GM19239 (cell line): ENCODE results near the gene NDUFA5.
A peak's percentile ranks its signal among the peaks of the same experiment; 100 is the strongest.
"Not testable (repeated sequence)": the region's sequence is repeated elsewhere in the genome, so short reads cannot be mapped to it uniquely, and the experiment has no call there.

ENCODE experiments used
- DNase-seq: peaks from one replicate; pipeline ENCODE4 v3.0.0; 2011; ENCODE audit warnings: low spot score; ENCODE audit not compliant: insufficient read length
- FAIRE-seq: peaks from 2 replicates; lab custom pipeline; 2011; peaks lifted over from hg19 to GRCh38; lab: Jason Lieb, UNC

NDUFA5 gene

GRCh38 chr7:123558289-123558874 is 764 bp upstream of the NDUFA5 start:
- no peak for FAIRE-seq
- DNase-seq = no peak

GRCh38 chr7:123557016-123557397 is 611 bp downstream of the NDUFA5 start:
- no peak for DNase-seq
- no peak for FAIRE-seq

- FAIRE-seq = no peak
- DNase-seq = no peak
Observed at GRCh38 chr7:123555484-123555883, 2.1 kb downstream of the NDUFA5 start.

- FAIRE-seq = no peak
- no peak for DNase-seq
Observed at GRCh38 chr7:123553159-123553558, 4.5 kb downstream of the NDUFA5 start.

- DNase-seq (no peak), FAIRE-seq (no peak)
Observed at GRCh38 chr7:123552641-123553040, 5.0 kb downstream of the NDUFA5 start.

GRCh38 chr7:123552134-123552533 is 5.5 kb downstream of the NDUFA5 start:
- not testable (repeated sequence) for DNase-seq, FAIRE-seq

GRCh38 chr7:123548406-123548805 is 9.2 kb downstream of the NDUFA5 start:
- no peak for DNase-seq
- no peak for FAIRE-seq

- DNase-seq = no peak
- no peak for FAIRE-seq
Observed at GRCh38 chr7:123539871-123540270, 17.7 kb downstream of the NDUFA5 start.

- FAIRE-seq (no peak), DNase-seq (no peak)
Observed at GRCh38 chr7:123538897-123539296, 18.7 kb downstream of the NDUFA5 start.

- no peak for FAIRE-seq
- no peak for DNase-seq
Observed at GRCh38 chr7:123538189-123538714, 19.4 kb downstream of the NDUFA5 start.

GRCh38 chr7:123537026-123537642 is 20.5 kb downstream of the NDUFA5 start:
- FAIRE-seq (no peak), DNase-seq (no peak)

- no peak for DNase-seq
- no peak for FAIRE-seq
Observed at GRCh38 chr7:123535517-123535916, 22.1 kb downstream of the NDUFA5 start.

GRCh38 chr7:123534383-123535260 is 23.0 kb downstream of the NDUFA5 start, which contains the start of gene IQUB:
Gene IQUB (minus strand): TSS chr7:123534595. CDS start chr7:123512340, 22,255 bp downstream.
- peak; percentile 98 for FAIRE-seq
- DNase-seq = peak; percentile 56

- peak; percentile 6 for DNase-seq
- FAIRE-seq = no peak
Observed at GRCh38 chr7:123533929-123534382, 23.7 kb downstream of the NDUFA5 start.

- no peak for FAIRE-seq
- DNase-seq = no peak
Observed at GRCh38 chr7:123533553-123533917, 24.1 kb downstream of the NDUFA5 start.

- DNase-seq = not testable (repeated sequence)
- peak; percentile 96 for FAIRE-seq
Observed at GRCh38 chr7:123532788-123533552, 24.6 kb downstream of the NDUFA5 start.

- DNase-seq, FAIRE-seq: not testable (repeated sequence)
Observed at GRCh38 chr7:123532343-123532742, 25.3 kb downstream of the NDUFA5 start.

- not testable (repeated sequence) for DNase-seq, FAIRE-seq
Observed at GRCh38 chr7:123530035-123530591, 27.5 kb downstream of the NDUFA5 start.

- no peak for FAIRE-seq
- DNase-seq = no peak
Observed at GRCh38 chr7:123528265-123528664, 29.4 kb downstream of the NDUFA5 start.
